ENCODE results near the gene CUBN. TPM values are rescaled to one million over a fixed set of nuclear protein-coding genes. Genes with fewer than 3 reads are reported as not detected.

Gene CUBN
- total and polyA plus RNA-seq, 2 experiments from 2014 or later = 0.41 to 0.65 TPM

GRCh38 chr10:17113889-17114540 is 15.6 kb downstream of the CUBN start:
- WGBS, 2 experiments (ENCODE audit: low coverage in 1 of 2, low lambda C conversion rate in 2 of 2, missing lambda C conversion rate in 2 of 2) = 18 to 25% methylated on average over 7 of the region's 7 CpGs
- Histone ChIP-seq H3K4me1 (ENCODE audit: insufficient read depth) (peaks cover 13% of the 10 kb centered on the region), H3K27me3 (replicated peaks; ENCODE audit: insufficient read depth) (no peaks in the 10 kb centered on the region), H3K9me3 (ENCODE audit: low read depth) (no peaks in the 10 kb centered on the region), H3F3A (ENCODE audit: insufficient read depth) (peaks cover 10% of the 10 kb centered on the region; the same call in 1 of the 2 replicates), H2AFZ (no peak overlapping the region), H3K27ac (no peak overlapping the region), H3K4me3 (no peak overlapping the region), H3K4me2 (ENCODE audit: unreplicated experiment) (no peak overlapping the region), H3K79me2 (ENCODE audit: insufficient read depth) (no peaks in the 10 kb centered on the region), H3K9ac (no peak overlapping the region), H3K9me2 (ENCODE audit: insufficient read depth) (no peaks in the 10 kb centered on the region), H4K20me1 (ENCODE audit: insufficient read depth) (no peaks in the 10 kb centered on the region), H3K36me3 (ENCODE audit: low read depth) (no peaks in the 10 kb centered on the region)
- TF ChIP-seq EZH2 (IDR thresholded peaks at IDR 0.05; ENCODE audit: insufficient read depth, poor library complexity, severe bottlenecking) = no peak
- no peak for TF ChIP-seq EZH2phosphoT487 (IDR thresholded peaks at IDR 0.05; ENCODE audit: insufficient read depth, low read depth)
- in situ Hi-C loops (cut with MboI) = no loop called here
- peak; percentile 76 for DNase-seq

GRCh38 chr10:17113346-17113745 is 16.3 kb downstream of the CUBN start:
- Histone ChIP-seq H4K20me1 (ENCODE audit: insufficient read depth) (no peaks in the 10 kb centered on the region), H3K9me3 (ENCODE audit: low read depth) (no peaks in the 10 kb centered on the region), H3K36me3 (ENCODE audit: low read depth) (no peaks in the 10 kb centered on the region), H3K9me2 (ENCODE audit: insufficient read depth) (no peaks in the 10 kb centered on the region), H3K4me3 (no peak overlapping the region), H3K4me2 (ENCODE audit: unreplicated experiment) (no peak overlapping the region), H3K27me3 (replicated peaks; ENCODE audit: insufficient read depth) (no peaks in the 10 kb centered on the region), H3K4me1 (ENCODE audit: insufficient read depth) (peaks cover 14% of the 10 kb centered on the region), H3K79me2 (ENCODE audit: insufficient read depth) (no peaks in the 10 kb centered on the region), H2AFZ (no peak overlapping the region), H3K27ac (no peak overlapping the region), H3F3A (ENCODE audit: insufficient read depth) (peaks cover 11% of the 10 kb centered on the region; the same call in 1 of the 2 replicates), H3K9ac (no peak overlapping the region)
- in situ Hi-C loops (cut with MboI) = no loop called here
- DNase-seq = peak; percentile 20
- no peak for TF ChIP-seq EZH2phosphoT487 (IDR thresholded peaks at IDR 0.05; ENCODE audit: insufficient read depth, low read depth)
- TF ChIP-seq EZH2 (IDR thresholded peaks at IDR 0.05; ENCODE audit: insufficient read depth, poor library complexity, severe bottlenecking) = no peak
- WGBS, 2 experiments (ENCODE audit: low coverage in 1 of 2, low lambda C conversion rate in 2 of 2, missing lambda C conversion rate in 2 of 2) = 81% methylated on average over 4 of the region's 4 CpGs

DNA sequence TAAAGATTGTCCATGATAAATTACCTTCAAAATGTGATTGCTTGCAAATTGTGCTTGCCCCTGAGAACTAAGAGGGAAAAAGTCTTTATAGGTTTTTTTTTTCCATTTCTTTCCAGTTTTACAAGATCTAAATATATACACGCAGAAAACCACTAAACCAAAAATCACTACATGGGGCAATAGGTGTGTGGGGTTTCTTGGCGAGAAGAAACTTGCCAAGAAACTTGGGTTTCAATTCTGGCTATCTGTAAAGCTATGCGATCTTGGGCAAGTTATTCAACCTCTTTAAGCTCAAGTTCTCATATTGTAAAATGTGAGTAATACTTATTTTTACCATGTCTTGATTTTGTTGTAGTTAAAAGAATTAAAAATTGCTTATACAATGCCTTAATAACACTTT is 17.0 kb downstream of the CUBN start:
- Histone ChIP-seq H3K4me3 (no peak overlapping the region), H3K4me1 (ENCODE audit: insufficient read depth) (peaks cover 14% of the 10 kb centered on the region), H4K20me1 (ENCODE audit: insufficient read depth) (no peaks in the 10 kb centered on the region), H3F3A (ENCODE audit: insufficient read depth) (peaks cover 11% of the 10 kb centered on the region; the same call in 1 of the 2 replicates), H3K9ac (no peak overlapping the region), H2AFZ (no peak overlapping the region), H3K36me3 (ENCODE audit: low read depth) (no peaks in the 10 kb centered on the region), H3K9me3 (ENCODE audit: low read depth) (no peaks in the 10 kb centered on the region), H3K9me2 (ENCODE audit: insufficient read depth) (no peaks in the 10 kb centered on the region), H3K27me3 (replicated peaks; ENCODE audit: insufficient read depth) (no peaks in the 10 kb centered on the region), H3K79me2 (ENCODE audit: insufficient read depth) (no peaks in the 10 kb centered on the region), H3K4me2 (ENCODE audit: unreplicated experiment) (no peak overlapping the region), H3K27ac (no peak overlapping the region)
- DNase-seq = no peak
- WGBS, 2 experiments (ENCODE audit: low coverage in 1 of 2, low lambda C conversion rate in 2 of 2, missing lambda C conversion rate in 2 of 2) = 74 to 84% methylated on average over 3 of the region's 3 CpGs
- no peak for TF ChIP-seq EZH2phosphoT487 (IDR thresholded peaks at IDR 0.05; ENCODE audit: insufficient read depth, low read depth)
- no peak for TF ChIP-seq EZH2 (IDR thresholded peaks at IDR 0.05; ENCODE audit: insufficient read depth, poor library complexity, severe bottlenecking)
- in situ Hi-C loops (cut with MboI) = no loop called here

GRCh38 chr10:17109475-17110207 is 20.0 kb downstream of the CUBN start:
- in situ Hi-C loops (cut with MboI) = no loop called here
- Histone ChIP-seq H3K36me3 (ENCODE audit: low read depth) (no peaks in the 10 kb centered on the region), H2AFZ (no peak overlapping the region), H3K9ac (no peak overlapping the region), H3K9me2 (ENCODE audit: insufficient read depth) (no peaks in the 10 kb centered on the region), H3K4me3 (no peak overlapping the region), H4K20me1 (ENCODE audit: insufficient read depth) (no peaks in the 10 kb centered on the region), H3K27me3 (replicated peaks; ENCODE audit: insufficient read depth) (no peaks in the 10 kb centered on the region), H3K4me1 (ENCODE audit: insufficient read depth) (peaks cover 5% of the 10 kb centered on the region), H3F3A (ENCODE audit: insufficient read depth) (peaks cover 11% of the 10 kb centered on the region; the same call in 1 of the 2 replicates), H3K79me2 (ENCODE audit: insufficient read depth) (no peaks in the 10 kb centered on the region), H3K4me2 (ENCODE audit: unreplicated experiment) (peak overlapping the region; percentile 65), H3K9me3 (ENCODE audit: low read depth) (no peaks in the 10 kb centered on the region), H3K27ac (peak overlapping the region; percentile 42)
- TF ChIP-seq EZH2phosphoT487 (IDR thresholded peaks at IDR 0.05; ENCODE audit: insufficient read depth, low read depth) = no peak
- WGBS, 2 experiments (ENCODE audit: low coverage in 1 of 2, low lambda C conversion rate in 2 of 2, missing lambda C conversion rate in 2 of 2) = 66 to 73% methylated on average over 3 of the region's 3 CpGs
- peak; percentile 92 for DNase-seq
